DMS53 treated with DMSO at 0.1 percent for 48 hours (cell line): ENCODE results near the gene NHEJ1.

Experiments
- DNase-seq: peaks from one replicate; lab custom pipeline; 2025; ENCODE audit not compliant: unreplicated experiment; lab: John Stamatoyannopoulos, UW

NHEJ1 gene

GRCh38 chr2:219167997-219168396 lies 7.4 kb upstream of the NHEJ1 start:
- no peak for DNase-seq

- no peak for DNase-seq
These were observed 4.7 kb upstream of the NHEJ1 start for GRCh38 chr2:219165058-219165911.

DNA sequence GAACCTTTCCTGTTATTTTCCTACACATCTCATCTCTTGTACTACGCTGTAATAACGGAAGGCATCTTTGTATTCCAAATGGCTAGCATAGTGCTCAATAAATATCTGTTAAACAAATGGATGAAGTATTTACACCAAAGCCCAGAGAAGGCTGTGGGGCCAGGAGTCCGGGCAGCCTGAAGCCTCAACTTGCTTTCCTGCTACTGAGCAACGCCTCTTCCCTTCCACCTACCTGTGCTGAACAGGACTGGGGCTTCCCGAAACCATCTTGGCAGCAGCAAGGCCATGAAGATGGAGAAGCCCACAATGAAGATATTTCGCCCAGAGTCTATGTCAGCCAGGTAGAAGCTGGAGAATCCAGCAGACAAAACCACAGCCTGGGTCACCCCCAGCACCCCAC lies 2.5 kb upstream of the NHEJ1 start:
- DNase-seq: no peak

GRCh38 chr2:219161097-219161496 lies 482 bp upstream of the NHEJ1 start:
- DNase-seq: no peak

GRCh38 chr2:219159771-219160185 lies 837 bp downstream of the NHEJ1 start:
- no peak for DNase-seq

DNA sequence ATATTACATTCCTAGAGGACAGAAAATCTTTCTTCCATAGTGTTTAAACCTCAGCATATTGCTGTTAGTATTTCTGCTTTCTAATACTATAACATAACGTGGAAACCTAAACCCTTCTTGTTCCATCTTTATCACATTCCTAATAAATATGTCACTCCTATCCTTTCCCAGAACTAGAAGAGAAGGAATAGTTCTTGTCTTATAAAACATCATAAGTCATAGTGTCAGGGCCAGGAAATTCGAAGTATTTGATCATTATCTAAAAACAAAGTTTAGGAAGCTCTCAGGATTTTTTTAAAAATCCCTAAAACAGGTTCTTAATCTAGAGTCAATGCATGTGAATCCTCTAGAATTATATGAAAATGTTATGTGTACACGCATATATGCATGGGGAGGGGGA lies 2.0 kb downstream of the NHEJ1 start:
- DNase-seq: no peak

GRCh38 chr2:219158025-219158424 lies 2.6 kb downstream of the NHEJ1 start:
- no peak for DNase-seq

- no peak for DNase-seq
These were observed 3.2 kb downstream of the NHEJ1 start for GRCh38 chr2:219157396-219157795.

DNA sequence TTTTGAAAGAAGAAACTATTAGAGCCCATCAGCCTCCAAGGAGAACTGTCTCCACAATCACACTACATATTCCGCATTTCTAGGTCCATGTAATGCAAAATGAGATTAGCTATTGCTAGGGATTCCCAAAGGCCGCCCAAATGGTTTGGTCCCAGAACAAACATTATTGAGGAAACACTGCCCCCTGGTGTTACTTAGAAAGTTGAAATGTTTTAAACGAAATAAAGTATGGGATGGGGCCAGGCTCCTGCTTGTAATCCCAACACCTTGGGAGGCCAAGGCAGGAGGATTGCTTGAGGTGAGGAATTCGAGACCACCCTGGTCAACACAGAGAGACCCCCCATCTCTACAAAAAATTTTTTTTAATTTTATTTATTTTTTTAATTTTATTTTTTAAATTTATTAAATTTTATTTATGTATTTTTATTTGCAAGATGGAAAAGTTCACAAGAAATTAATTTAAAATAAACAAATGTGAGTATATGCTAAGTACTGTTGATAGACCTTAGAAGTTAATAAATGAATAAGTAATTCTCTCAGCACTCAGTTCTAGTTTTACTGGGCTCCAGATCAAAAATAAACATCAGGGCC lies 5.5 kb downstream of the NHEJ1 start:
- peak; percentile 65 for DNase-seq

DNA sequence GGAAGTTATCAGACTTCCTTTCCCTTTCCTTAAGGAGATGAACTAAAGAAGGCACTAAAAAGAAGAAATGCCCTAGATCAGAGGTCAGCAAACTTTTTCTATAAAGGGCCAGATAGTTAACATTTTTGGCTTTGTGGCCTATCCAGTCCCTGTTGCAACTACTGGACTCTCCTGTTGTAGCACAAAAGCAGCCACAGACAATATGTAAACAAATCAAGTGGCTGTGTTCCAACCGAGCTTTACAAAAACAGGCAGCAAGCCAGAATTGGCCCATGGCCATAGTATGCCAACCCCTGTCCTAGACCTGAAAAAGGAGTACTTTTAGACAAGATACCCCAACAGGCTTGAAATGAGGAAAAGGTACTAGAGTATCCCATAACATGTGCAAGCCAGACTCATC lies 10.9 kb downstream of the NHEJ1 start:
- peak; percentile 25 for DNase-seq

- no peak for DNase-seq
These were observed 18.3 kb downstream of the NHEJ1 start for GRCh38 chr2:219142329-219142728.

GRCh38 chr2:219140722-219141121 lies 19.9 kb downstream of the NHEJ1 start:
- no peak for DNase-seq

- DNase-seq: no peak
These were observed 26.6 kb downstream of the NHEJ1 start for GRCh38 chr2:219133976-219134375.

- no peak for DNase-seq
These were observed 28.9 kb downstream of the NHEJ1 start for GRCh38 chr2:219131744-219132143.

- no peak for DNase-seq
These were observed 29.3 kb downstream of the NHEJ1 start for GRCh38 chr2:219131327-219131726.

GRCh38 chr2:219129589-219129988 lies 31.0 kb downstream of the NHEJ1 start:
- no peak for DNase-seq

GRCh38 chr2:219128396-219128795 lies 32.2 kb downstream of the NHEJ1 start:
- no peak for DNase-seq

GRCh38 chr2:219127037-219127635 lies 33.5 kb downstream of the NHEJ1 start:
- no peak for DNase-seq

DNA sequence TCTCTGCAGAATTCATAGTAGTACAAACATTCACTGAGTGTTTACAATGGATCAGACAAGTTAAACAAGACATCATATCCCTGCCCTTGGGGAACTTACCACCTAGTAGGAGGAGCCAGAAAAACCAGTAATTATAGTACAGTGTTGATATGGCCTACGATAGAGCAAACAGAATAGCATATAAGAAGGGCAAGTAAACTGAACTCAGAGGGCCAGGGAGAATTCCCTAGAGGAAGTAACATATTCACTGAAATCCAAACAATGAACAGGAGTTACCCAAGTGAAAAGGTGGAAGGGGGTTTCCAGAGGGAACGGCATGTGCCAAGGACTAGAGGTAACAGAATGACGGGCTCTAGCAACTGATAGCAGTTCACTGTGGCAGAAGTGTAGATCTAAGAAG lies 34.1 kb downstream of the NHEJ1 start:
- DNase-seq: no peak

- no peak for DNase-seq
These were observed 34.7 kb downstream of the NHEJ1 start for GRCh38 chr2:219125886-219126270.

- no peak for DNase-seq
These were observed 35.3 kb downstream of the NHEJ1 start for GRCh38 chr2:219125225-219125885.
